Endothelial cell (in vitro differentiated cells): ENCODE measurements around the gene ZNF148. TPM values are rescaled to one million over a fixed set of nuclear protein-coding genes. Genes with fewer than 3 reads are reported as not detected.
"Not testable (repeated sequence)": the region's sequence is repeated elsewhere in the genome, so short reads cannot be mapped to it uniquely, and the experiment has no call there.

Experiments
- DNase-seq: peaks from one replicate; pipeline ENCODE4 v3.0.0; 2021; ENCODE audit warnings: low spot score
- H3K27ac Mint-ChIP-seq: one replicate; pipeline ENCODE4 v1.8.0; 2021; ENCODE audit warnings: mixed read lengths, inconsistent platforms; ENCODE audit not compliant: unreplicated experiment
- H3K27me3 Mint-ChIP-seq: one replicate; pipeline ENCODE4 v1.8.0; 2021; ENCODE audit warnings: mild to moderate bottlenecking, moderate library complexity, mixed read lengths, inconsistent platforms; ENCODE audit not compliant: unreplicated experiment
- H3K36me3 Mint-ChIP-seq: one replicate; pipeline ENCODE4 v1.8.0; 2021; ENCODE audit warnings: mild to moderate bottlenecking, low read depth, mixed read lengths, inconsistent platforms; ENCODE audit not compliant: unreplicated experiment
- H3K4me1 Mint-ChIP-seq: one replicate; pipeline ENCODE4 v1.8.0; 2021; ENCODE audit warnings: mild to moderate bottlenecking, mixed read lengths, inconsistent platforms; ENCODE audit not compliant: unreplicated experiment
- H3K4me3 Mint-ChIP-seq: one replicate; pipeline ENCODE4 v1.8.0; 2021; ENCODE audit warnings: mild to moderate bottlenecking, mixed read lengths, inconsistent platforms; ENCODE audit not compliant: unreplicated experiment
- H3K9me3 Mint-ChIP-seq: one replicate; pipeline ENCODE4 v1.8.0; 2021; ENCODE audit warnings: mixed read lengths, inconsistent platforms; ENCODE audit not compliant: unreplicated experiment
- total RNA-seq: library from RNA; stranded (reverse); fragmentation: NEBNext Ultra II Directional; extraction: Animal tissue kit (Norgen Biotek cat#: 25700); gene quantifications from one replicate; pipeline ENCODE4 v1.2.1, GENCODE V29; 2021; ENCODE audit not compliant: unreplicated experiment
- TF ChIP-seq, protein P1 (sequence below): fragments of 200-600 bp; sonication (generic); IDR thresholded peaks from one replicate; pipeline ENCODE4 v1.5.0; 2021; ENCODE audit warnings: antibody characterized with exemption; ENCODE audit not compliant: unreplicated experiment

Gene ZNF148
- total RNA-seq, 1 donor from 2014 or later = 34.3 TPM

DNA sequence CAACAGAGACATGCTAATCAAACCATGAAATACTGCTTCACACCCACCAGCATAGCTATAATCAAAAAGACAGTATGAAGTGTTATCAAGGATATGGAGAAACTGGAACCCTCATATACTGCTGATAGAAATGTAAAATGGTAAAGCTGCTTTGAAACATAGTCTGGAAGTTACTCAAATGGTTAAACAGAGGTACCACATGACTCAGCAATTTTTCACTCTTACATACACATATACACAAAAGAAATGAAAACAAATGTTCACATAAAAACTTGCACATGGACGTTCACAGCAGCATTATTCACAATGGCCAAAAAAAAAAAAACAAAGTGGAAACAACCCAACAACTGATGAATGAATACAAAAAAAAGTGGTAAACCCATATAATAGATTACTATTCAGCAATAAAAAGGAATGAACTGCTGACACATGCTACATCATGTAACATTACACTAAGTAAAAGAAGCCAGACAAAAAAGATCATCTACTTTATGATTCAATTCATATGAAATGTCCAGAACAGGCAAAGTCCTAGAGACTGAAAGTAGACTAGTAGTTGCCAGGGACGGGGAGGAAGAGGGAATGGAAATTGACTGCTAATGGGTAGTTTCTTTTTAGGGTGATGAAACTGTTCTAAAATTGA is 23.2 kb downstream of the ZNF148 start:
- DNase-seq = no peak
- Mint-ChIP-seq H3K9me3 (no peaks in the 10 kb centered on the region), H3K27ac (no peak overlapping the region), H3K4me1 (peaks cover 9% of the 10 kb centered on the region), H3K27me3 (no peaks in the 10 kb centered on the region), H3K4me3 (no peak overlapping the region), H3K36me3 (no peaks in the 10 kb centered on the region)
- TF ChIP-seq, protein P1, sequence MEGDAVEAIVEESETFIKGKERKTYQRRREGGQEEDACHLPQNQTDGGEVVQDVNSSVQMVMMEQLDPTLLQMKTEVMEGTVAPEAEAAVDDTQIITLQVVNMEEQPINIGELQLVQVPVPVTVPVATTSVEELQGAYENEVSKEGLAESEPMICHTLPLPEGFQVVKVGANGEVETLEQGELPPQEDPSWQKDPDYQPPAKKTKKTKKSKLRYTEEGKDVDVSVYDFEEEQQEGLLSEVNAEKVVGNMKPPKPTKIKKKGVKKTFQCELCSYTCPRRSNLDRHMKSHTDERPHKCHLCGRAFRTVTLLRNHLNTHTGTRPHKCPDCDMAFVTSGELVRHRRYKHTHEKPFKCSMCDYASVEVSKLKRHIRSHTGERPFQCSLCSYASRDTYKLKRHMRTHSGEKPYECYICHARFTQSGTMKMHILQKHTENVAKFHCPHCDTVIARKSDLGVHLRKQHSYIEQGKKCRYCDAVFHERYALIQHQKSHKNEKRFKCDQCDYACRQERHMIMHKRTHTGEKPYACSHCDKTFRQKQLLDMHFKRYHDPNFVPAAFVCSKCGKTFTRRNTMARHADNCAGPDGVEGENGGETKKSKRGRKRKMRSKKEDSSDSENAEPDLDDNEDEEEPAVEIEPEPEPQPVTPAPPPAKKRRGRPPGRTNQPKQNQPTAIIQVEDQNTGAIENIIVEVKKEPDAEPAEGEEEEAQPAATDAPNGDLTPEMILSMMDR = no peak

DNA sequence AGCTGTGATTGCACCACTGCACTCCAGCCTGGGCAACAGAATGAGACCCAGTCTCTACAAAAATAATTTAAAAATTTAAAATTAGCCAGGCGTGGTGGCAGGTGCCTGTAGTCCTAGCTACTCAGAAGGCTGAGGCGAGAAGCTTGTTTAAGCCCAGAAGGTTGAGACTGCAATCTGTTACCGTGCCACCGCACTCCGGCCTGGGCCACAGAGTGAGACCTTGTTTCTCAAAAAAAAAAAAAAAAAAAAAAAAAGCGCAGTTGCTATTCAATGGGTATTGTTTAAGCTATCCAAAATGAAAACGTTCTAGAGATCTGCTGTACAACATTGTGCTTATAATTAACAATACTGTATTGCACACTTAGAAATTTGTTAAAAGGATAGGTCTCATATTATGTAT is 24.0 kb downstream of the ZNF148 start:
- Mint-ChIP-seq H3K27me3 (no peaks in the 10 kb centered on the region), H3K9me3 (no peaks in the 10 kb centered on the region), H3K27ac (no peak overlapping the region), H3K4me1 (peaks cover 9% of the 10 kb centered on the region), H3K4me3 (no peak overlapping the region), H3K36me3 (no peaks in the 10 kb centered on the region)
- no peak for DNase-seq
- TF ChIP-seq, protein P1 = no peak

DNA sequence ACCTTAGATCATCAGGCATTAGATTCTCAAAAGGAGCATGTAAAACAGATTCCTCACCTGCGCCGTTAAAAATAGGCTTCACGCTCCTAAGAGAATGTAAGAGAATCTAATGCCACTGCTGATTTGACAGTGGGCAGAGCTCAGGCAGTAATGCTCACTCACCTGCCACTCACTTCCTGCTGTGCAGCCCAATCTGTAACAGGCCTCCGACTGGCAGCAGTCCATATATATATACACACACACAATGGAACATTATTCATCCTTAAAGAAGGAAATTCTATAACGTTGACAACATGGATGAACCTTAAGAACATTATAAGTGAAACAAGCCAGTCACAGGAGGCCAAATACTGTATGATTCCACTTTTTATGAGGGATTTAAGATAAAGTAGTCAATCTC is 24.5 kb downstream of the ZNF148 start:
- Mint-ChIP-seq H3K4me1 (peaks cover 9% of the 10 kb centered on the region), H3K27ac (no peak overlapping the region), H3K9me3 (no peaks in the 10 kb centered on the region), H3K27me3 (no peaks in the 10 kb centered on the region), H3K36me3 (no peaks in the 10 kb centered on the region), H3K4me3 (no peak overlapping the region)
- no peak for DNase-seq
- TF ChIP-seq, protein P1 = no peak

DNA sequence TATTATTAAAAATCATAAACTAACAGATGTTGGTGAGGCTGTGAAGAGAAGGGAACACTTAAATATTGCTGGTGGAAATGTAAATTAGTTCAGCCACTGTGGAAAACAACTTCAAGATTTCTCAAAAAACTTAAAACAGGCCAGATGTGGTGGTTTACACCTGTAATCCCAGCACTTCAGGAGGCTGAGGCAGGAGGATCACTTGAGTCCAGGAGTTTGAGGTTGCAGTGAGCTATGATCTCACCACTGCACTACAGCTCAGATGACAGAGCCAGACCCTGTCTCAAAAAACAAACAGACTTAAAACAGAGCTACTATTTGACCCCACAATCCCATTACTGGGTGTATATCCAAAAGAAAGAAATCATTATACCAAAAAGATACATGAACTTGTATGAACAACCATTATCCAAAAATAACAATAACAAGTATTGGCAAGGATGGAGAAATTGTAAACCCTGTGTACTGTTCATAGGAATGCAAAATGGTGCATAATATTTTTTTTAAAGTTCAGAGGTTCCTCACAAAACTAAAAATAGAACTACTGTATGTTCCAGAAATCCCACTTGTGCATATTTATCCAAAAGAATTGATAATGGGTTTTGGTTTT is 25.5 kb downstream of the ZNF148 start:
- H3K9me3 Mint-ChIP-seq = no peaks in the 10 kb centered on the region
- no peak overlapping the region for H3K4me3 Mint-ChIP-seq
- H3K4me1 Mint-ChIP-seq = peaks cover 9% of the 10 kb centered on the region
- no peaks in the 10 kb centered on the region for H3K27me3 Mint-ChIP-seq
- H3K27ac Mint-ChIP-seq = no peak overlapping the region
- TF ChIP-seq, protein P1 = no peak
- no peaks in the 10 kb centered on the region for H3K36me3 Mint-ChIP-seq
- DNase-seq = no peak

DNA sequence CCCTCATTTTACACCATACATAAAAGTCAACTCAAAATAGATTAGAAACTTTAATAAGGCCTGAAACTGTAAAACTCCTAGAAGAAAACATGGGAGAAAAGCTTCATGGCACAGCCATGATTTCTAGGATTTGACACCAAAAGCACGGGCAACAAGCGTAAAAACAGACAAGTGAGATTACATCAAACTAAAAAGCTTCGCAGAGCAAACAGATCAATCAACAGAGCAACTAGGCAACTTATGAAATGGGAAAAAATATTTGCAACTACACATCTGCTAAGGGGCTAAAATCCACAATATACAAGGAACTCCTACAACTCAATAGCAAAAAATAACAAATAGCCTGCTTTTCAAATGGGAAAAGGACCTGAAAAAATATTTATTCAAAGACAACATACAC is 26.1 kb downstream of the ZNF148 start:
- no peak overlapping the region for H3K4me3 Mint-ChIP-seq
- H3K27me3 Mint-ChIP-seq = peaks cover 2% of the 10 kb centered on the region
- H3K4me1 Mint-ChIP-seq = peaks cover 9% of the 10 kb centered on the region
- peak overlapping the region; percentile 84 for H3K27ac Mint-ChIP-seq
- DNase-seq = no peak
- TF ChIP-seq, protein P1 = no peak
- peaks cover 2% of the 10 kb centered on the region for H3K36me3 Mint-ChIP-seq
- H3K9me3 Mint-ChIP-seq = no peaks in the 10 kb centered on the region

DNA sequence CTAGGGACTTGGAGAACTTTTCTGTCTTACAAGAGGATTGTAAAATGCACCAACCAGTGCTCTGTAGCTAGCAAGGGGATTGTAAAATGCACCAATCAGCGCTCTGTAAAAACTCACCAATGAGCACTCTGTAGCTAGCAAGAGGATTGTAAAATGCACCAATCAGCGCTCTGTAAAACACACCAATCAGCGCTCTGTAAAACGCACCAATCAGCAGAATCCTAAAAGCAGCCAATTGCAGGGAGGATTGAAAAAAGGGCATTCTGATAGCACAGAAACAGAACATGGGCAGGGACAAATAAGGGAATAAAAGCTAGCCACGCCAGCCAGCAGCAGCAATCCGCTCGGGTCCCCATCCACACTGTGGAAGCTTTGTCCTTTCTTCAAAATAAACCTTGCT is 31.8 kb downstream of the ZNF148 start:
- not testable (repeated sequence) for H3K27me3 Mint-ChIP-seq, DNase-seq, H3K4me1 Mint-ChIP-seq, H3K27ac Mint-ChIP-seq, H3K36me3 Mint-ChIP-seq, H3K4me3 Mint-ChIP-seq, H3K9me3 Mint-ChIP-seq
